A549 (cell line): ENCODE results near the gene SET.

Experiments used
- CHD2 ChIP-seq: fragments of 150-350 bp; IDR thresholded peaks from 2 replicates; pipeline ENCODE4 v1.6.1; 2014; ENCODE audit warnings: low read length; ENCODE audit not compliant: partially characterized antibody
- HOXA7 ChIP-seq: fragments of 250-450 bp; sonication (Bioruptor Pico); IDR thresholded peaks from 2 replicates; pipeline ENCODE4 v1.5.0; 2020; ENCODE audit warnings: mild to moderate bottlenecking, moderate library complexity
- JUNB ChIP-seq: fragments of >200 bp; sonication (Bioruptor Twin); formaldehyde crosslinking; IDR thresholded peaks from 2 replicates; pipeline ENCODE4 v1.6.1; 2016
- POLR2A ChIP-seq: IDR thresholded peaks from 2 replicates; pipeline ENCODE4 v1.6.1; 2012; ENCODE audit warnings: mild to moderate bottlenecking, low read length
- RAD21 ChIP-seq, 2 experiments: fragments of >200 bp in 1 of 2; sonication (Bioruptor Twin) in 1 of 2; formaldehyde crosslinking in 1 of 2; IDR thresholded peaks in 1 of 2; conservative IDR thresholded peaks in 1 of 2; 2 replicates in 1 of 2; 3 replicates in 1 of 2; pipeline ENCODE4 v1.6.1; 2012 to 2018; ENCODE audit warnings: inconsistent platforms in 1 of 2
- TF ChIP-seq, protein P1 (sequence below): fragments of >200 bp; sonication (Bioruptor Twin); formaldehyde crosslinking; IDR thresholded peaks from 3 replicates; pipeline ENCODE4 v1.5.1; 2016
- TF ChIP-seq, protein P2 (sequence below): fragments of 450-650 bp; IDR thresholded peaks from 2 replicates; pipeline ENCODE4 v1.6.1; 2014; ENCODE audit warnings: antibody characterized with exemption

GRCh38 chr9:128687453-128687852 lies 1.6 kb upstream of the SET start:
- TF ChIP-seq CHD2 (no peak), HOXA7 (CRISPR knock-in tag) (no peak), JUNB (no peak), RAD21 (conservative IDR thresholded peaks at IDR 0.05 in 1 of 2, IDR thresholded peaks at IDR 0.05 in 1 of 2) (no peak), POLR2A (no peak)
- TF ChIP-seq, protein P1, sequence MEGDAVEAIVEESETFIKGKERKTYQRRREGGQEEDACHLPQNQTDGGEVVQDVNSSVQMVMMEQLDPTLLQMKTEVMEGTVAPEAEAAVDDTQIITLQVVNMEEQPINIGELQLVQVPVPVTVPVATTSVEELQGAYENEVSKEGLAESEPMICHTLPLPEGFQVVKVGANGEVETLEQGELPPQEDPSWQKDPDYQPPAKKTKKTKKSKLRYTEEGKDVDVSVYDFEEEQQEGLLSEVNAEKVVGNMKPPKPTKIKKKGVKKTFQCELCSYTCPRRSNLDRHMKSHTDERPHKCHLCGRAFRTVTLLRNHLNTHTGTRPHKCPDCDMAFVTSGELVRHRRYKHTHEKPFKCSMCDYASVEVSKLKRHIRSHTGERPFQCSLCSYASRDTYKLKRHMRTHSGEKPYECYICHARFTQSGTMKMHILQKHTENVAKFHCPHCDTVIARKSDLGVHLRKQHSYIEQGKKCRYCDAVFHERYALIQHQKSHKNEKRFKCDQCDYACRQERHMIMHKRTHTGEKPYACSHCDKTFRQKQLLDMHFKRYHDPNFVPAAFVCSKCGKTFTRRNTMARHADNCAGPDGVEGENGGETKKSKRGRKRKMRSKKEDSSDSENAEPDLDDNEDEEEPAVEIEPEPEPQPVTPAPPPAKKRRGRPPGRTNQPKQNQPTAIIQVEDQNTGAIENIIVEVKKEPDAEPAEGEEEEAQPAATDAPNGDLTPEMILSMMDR = no peak
- TF ChIP-seq, protein P2, sequence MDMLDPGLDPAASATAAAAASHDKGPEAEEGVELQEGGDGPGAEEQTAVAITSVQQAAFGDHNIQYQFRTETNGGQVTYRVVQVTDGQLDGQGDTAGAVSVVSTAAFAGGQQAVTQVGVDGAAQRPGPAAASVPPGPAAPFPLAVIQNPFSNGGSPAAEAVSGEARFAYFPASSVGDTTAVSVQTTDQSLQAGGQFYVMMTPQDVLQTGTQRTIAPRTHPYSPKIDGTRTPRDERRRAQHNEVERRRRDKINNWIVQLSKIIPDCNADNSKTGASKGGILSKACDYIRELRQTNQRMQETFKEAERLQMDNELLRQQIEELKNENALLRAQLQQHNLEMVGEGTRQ = no peak
